Neuronal stem cell (in vitro differentiated cells): ENCODE results near the gene TMEM178A.

Experiments
- DNase-seq: peaks from one replicate; pipeline ENCODE4 v3.0.0-alpha.2; 2013; ENCODE audit warnings: low spot score
- H2AFZ ChIP-seq: one replicate; pipeline ENCODE4 v1.6.1; 2013; ENCODE audit warnings: mild to moderate bottlenecking, low read length, inconsistent platforms
- H2AK5ac ChIP-seq: 2 replicates; pipeline ENCODE4 v1.6.1; 2013; ENCODE audit warnings: low read depth, mild to moderate bottlenecking, inconsistent platforms, low read length, moderate library complexity, mixed read lengths
- H2BK120ac ChIP-seq: 2 replicates; pipeline ENCODE4 v1.6.1; 2013; ENCODE audit warnings: low read depth, mild to moderate bottlenecking, inconsistent platforms, low read length, moderate library complexity, mixed read lengths
- H2BK12ac ChIP-seq: one replicate; pipeline ENCODE4 v1.6.1; 2013; ENCODE audit warnings: low read length, inconsistent platforms
- H2BK15ac ChIP-seq: 2 replicates; pipeline ENCODE4 v1.6.1; 2013; ENCODE audit warnings: mild to moderate bottlenecking, low read length, inconsistent platforms, mixed read lengths
- H2BK5ac ChIP-seq: one replicate; pipeline ENCODE4 v1.6.1; 2013; ENCODE audit warnings: inconsistent platforms, mild to moderate bottlenecking, low read length, moderate library complexity
- H3K14ac ChIP-seq: one replicate; pipeline ENCODE4 v1.6.1; 2013; ENCODE audit warnings: low read length, inconsistent platforms
- H3K18ac ChIP-seq: 2 replicates; pipeline ENCODE4 v1.6.1; 2013; ENCODE audit warnings: low read length, inconsistent platforms
- H3K23ac ChIP-seq: 2 replicates; pipeline ENCODE4 v1.6.1; 2013; ENCODE audit warnings: low read depth, mild to moderate bottlenecking, mixed read lengths, low read length, inconsistent platforms; ENCODE audit not compliant: poor library complexity
- H3K27ac ChIP-seq: replicated peaks from 3 replicates; pipeline ENCODE4 v1.5.1; 2013; ENCODE audit warnings: low read length, inconsistent platforms
- H3K27me3 ChIP-seq, 3 experiments: 2 replicates each; pipeline ENCODE4 v1.6.1; 2013; ENCODE audit warnings: low read length in 3 of 3, mild to moderate bottlenecking in 2 of 3, inconsistent platforms in 1 of 3, low read depth in 1 of 3, mixed read lengths in 1 of 3, moderate library complexity in 1 of 3; ENCODE audit not compliant: control insufficient read depth in 3 of 3, insufficient read depth in 3 of 3
- H3K36me3 ChIP-seq, 2 donors: replicated peaks in 1 of 2; 2 replicates each; pipeline ENCODE4 v1.6.1; 2013; ENCODE audit warnings: low read length in 2 of 2; ENCODE audit not compliant: control insufficient read depth in 2 of 2, insufficient read depth in 2 of 2
- H3K4ac ChIP-seq: 2 replicates; pipeline ENCODE4 v1.6.1; 2013; ENCODE audit warnings: inconsistent platforms, mild to moderate bottlenecking, low read length, moderate library complexity
- H3K4me1 ChIP-seq, 2 donors: 1 replicate in 1 of 2; 2 replicates in 1 of 2; pipeline ENCODE4 v1.6.1; 2013; ENCODE audit warnings: low read length in 2 of 2, low read depth in 1 of 2; ENCODE audit not compliant: control insufficient read depth in 2 of 2, insufficient read depth in 1 of 2
- H3K4me2 ChIP-seq: one replicate; pipeline ENCODE4 v1.6.1; 2013; ENCODE audit warnings: mild to moderate bottlenecking, low read length, inconsistent platforms; ENCODE audit not compliant: insufficient read depth, poor library complexity, severe bottlenecking
- H3K4me3 ChIP-seq, 2 donors: 2 replicates each; pipeline ENCODE4 v1.5.1; 2013; ENCODE audit warnings: low read length in 2 of 2, mild to moderate bottlenecking in 2 of 2, inconsistent platforms in 1 of 2, moderate library complexity in 1 of 2
- H3K79me1 ChIP-seq: one replicate; pipeline ENCODE4 v1.6.1; 2013; ENCODE audit warnings: low read depth, mild to moderate bottlenecking, inconsistent platforms, low read length, moderate library complexity
- H3K9ac ChIP-seq: one replicate; pipeline ENCODE4 v1.6.1; 2013; ENCODE audit warnings: mild to moderate bottlenecking, low read depth, low read length, inconsistent platforms; ENCODE audit not compliant: poor library complexity
- H3K9me3 ChIP-seq, 2 donors: replicated peaks in 1 of 2; 2 replicates each; pipeline versions ENCODE3 to v1.6.1; 2013; ENCODE audit warnings: low read length in 2 of 2, mild to moderate bottlenecking in 2 of 2, inconsistent platforms in 1 of 2, low read depth in 1 of 2, mixed read lengths in 1 of 2, moderate library complexity in 1 of 2; ENCODE audit not compliant: control insufficient read depth in 2 of 2, insufficient read depth in 1 of 2
- H4K8ac ChIP-seq: one replicate; pipeline ENCODE4 v1.6.1; 2013; ENCODE audit warnings: low read depth, mild to moderate bottlenecking, inconsistent platforms, low read length, moderate library complexity
- H4K91ac ChIP-seq: one replicate; pipeline ENCODE4 v1.6.1; 2013; ENCODE audit warnings: low read length, low read depth, mild to moderate bottlenecking, inconsistent platforms; ENCODE audit not compliant: poor library complexity
- WGBS, 2 donors: extraction: QIAGEN DNeasy Blood & Tissue Kit; methylation state at CpG; one replicate each; pipeline ENCODE4 v1.1.7; 2013; ENCODE audit warnings: missing lambda C conversion rate in 2 of 2, mixed read lengths in 1 of 2; ENCODE audit not compliant: insufficient read length in 2 of 2, insufficient replicate concordance in 1 of 2; ENCODE audit errors: extremely low coverage in 2 of 2; 5-methylcytosine and 5-hydroxymethylcytosine counted together

TMEM178A gene

DNA sequence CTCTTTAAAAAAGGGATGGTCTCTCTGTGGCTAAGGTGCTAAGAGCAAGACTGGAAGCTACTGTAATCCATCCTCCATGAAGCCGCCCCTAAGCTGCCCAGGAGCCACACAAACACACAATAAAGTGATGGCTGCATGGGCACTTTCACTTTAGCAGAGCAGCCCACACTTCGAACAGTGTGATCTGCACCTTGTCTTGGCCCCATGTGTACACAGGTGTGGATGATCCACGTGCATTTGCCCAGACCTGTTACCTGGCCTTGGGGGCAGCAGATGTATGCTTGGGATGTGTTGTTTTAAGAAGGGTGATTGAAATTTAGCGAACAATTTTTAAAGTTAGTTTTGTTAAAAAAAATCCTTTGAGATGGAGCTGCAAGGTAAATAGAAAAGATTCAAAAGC lies 39.9 kb downstream of the TMEM178A start:
- no peak overlapping the region for H2AFZ ChIP-seq
- H2BK15ac ChIP-seq = no peak overlapping the region
- no peak overlapping the region for H3K4ac ChIP-seq
- no peak overlapping the region for H2AK5ac ChIP-seq
- no peak overlapping the region for H3K18ac ChIP-seq
- no peak overlapping the region for H3K14ac ChIP-seq
- 100% methylated on average over 1 of the region's 4 CpGs for WGBS, 2 donors
- no peak overlapping the region for H4K8ac ChIP-seq
- no peak overlapping the region for H3K23ac ChIP-seq
- no peak for DNase-seq
- H3K27ac ChIP-seq = no peak overlapping the region
- H4K91ac ChIP-seq = no peak overlapping the region
- H2BK12ac ChIP-seq = no peak overlapping the region
- H3K4me1 ChIP-seq = no peaks in the 10 kb centered on the region
- peaks cover 4 to 56% of the 10 kb centered on the region in 2 donors for H3K9me3 ChIP-seq
- H2BK5ac ChIP-seq = no peak overlapping the region
- no peak overlapping the region for H2BK120ac ChIP-seq
- H3K4me2 ChIP-seq = no peak overlapping the region
- no peak overlapping the region for H3K9ac ChIP-seq
- no peaks in the 10 kb centered on the region for H3K27me3 ChIP-seq
- peaks cover 0 to 66% of the 10 kb centered on the region in 2 donors for H3K36me3 ChIP-seq
- no peaks in the 10 kb centered on the region for H3K79me1 ChIP-seq
- no peak overlapping the region for H3K4me3 ChIP-seq

- Histone ChIP-seq H3K9ac (no peak overlapping the region), H2AFZ (no peak overlapping the region), H3K36me3 (peaks cover 0 to 72% of the 10 kb centered on the region in 2 donors), H3K4me2 (no peak overlapping the region), H3K9me3 (peaks cover 4 to 49% of the 10 kb centered on the region in 2 donors), H3K27me3 (no peaks in the 10 kb centered on the region), H4K8ac (no peak overlapping the region), H3K27ac (no peak overlapping the region), H2AK5ac (no peak overlapping the region), H3K4me1 (no peaks in the 10 kb centered on the region), H3K23ac (no peak overlapping the region), H2BK120ac (no peak overlapping the region), H2BK15ac (no peak overlapping the region), H3K4me3 (no peak overlapping the region), H4K91ac (no peak overlapping the region), H3K79me1 (no peaks in the 10 kb centered on the region), H2BK12ac (no peak overlapping the region), H3K18ac (no peak overlapping the region), H3K14ac (no peak overlapping the region), H2BK5ac (no peak overlapping the region), H3K4ac (no peak overlapping the region)
- no peak for DNase-seq
- no CpG with 5 or more reads among the region's 1 CpG for WGBS, 2 donors
These were observed 40.6 kb downstream of the TMEM178A start for GRCh38 chr2:39706312-39706711.

DNA sequence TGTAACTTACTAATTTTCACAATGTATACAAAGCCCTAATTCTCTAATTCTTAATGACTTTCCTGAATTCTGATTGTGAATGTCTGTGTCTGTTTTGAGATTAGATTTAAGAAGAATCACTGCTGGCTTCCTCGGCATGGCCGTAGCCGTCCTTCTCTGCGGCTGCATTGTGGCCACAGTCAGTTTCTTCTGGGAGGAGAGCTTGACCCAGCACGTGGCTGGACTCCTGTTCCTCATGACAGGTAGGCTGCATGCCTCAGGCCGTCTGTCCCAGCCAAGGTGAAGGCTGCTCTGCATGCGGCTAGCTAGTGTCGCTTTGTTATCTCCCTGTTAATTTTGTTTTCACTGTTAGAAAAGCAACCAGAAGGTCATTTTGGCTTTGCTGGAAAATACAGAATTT lies 41.2 kb downstream of the TMEM178A start:
- no peak overlapping the region for H4K91ac ChIP-seq
- no peak overlapping the region for H3K4me3 ChIP-seq
- H2BK120ac ChIP-seq = no peak overlapping the region
- H3K14ac ChIP-seq = no peak overlapping the region
- no peaks in the 10 kb centered on the region for H3K27me3 ChIP-seq
- H2AK5ac ChIP-seq = no peak overlapping the region
- no peak overlapping the region for H4K8ac ChIP-seq
- no peak for DNase-seq
- H3K36me3 ChIP-seq = peaks cover 0 to 79% of the 10 kb centered on the region in 2 donors
- no peak overlapping the region for H2BK5ac ChIP-seq
- no peak overlapping the region for H3K23ac ChIP-seq
- no peak overlapping the region for H3K27ac ChIP-seq
- WGBS, 2 donors = no CpG with 5 or more reads among the region's 8 CpGs
- H3K4me1 ChIP-seq = no peaks in the 10 kb centered on the region
- H2BK12ac ChIP-seq = no peak overlapping the region
- no peak overlapping the region for H3K9ac ChIP-seq
- H3K4ac ChIP-seq = no peak overlapping the region
- H2AFZ ChIP-seq = no peak overlapping the region
- no peak overlapping the region for H2BK15ac ChIP-seq
- no peaks in the 10 kb centered on the region for H3K79me1 ChIP-seq
- H3K18ac ChIP-seq = no peak overlapping the region
- H3K4me2 ChIP-seq = no peak overlapping the region
- peaks cover 4 to 44% of the 10 kb centered on the region in 2 donors for H3K9me3 ChIP-seq

GRCh38 chr2:39708003-39708402 lies 42.3 kb downstream of the TMEM178A start:
- H2BK15ac ChIP-seq = no peak overlapping the region
- H3K4ac ChIP-seq = no peak overlapping the region
- peaks cover 0 to 89% of the 10 kb centered on the region in 2 donors for H3K36me3 ChIP-seq
- no peak overlapping the region for H3K4me3 ChIP-seq
- H3K18ac ChIP-seq = no peak overlapping the region
- no peak overlapping the region for H2BK5ac ChIP-seq
- no peak overlapping the region for H2AFZ ChIP-seq
- H3K79me1 ChIP-seq = no peaks in the 10 kb centered on the region
- peaks cover 1 to 38% of the 10 kb centered on the region in 2 donors for H3K9me3 ChIP-seq
- H2AK5ac ChIP-seq = no peak overlapping the region
- H3K23ac ChIP-seq = no peak overlapping the region
- no peak overlapping the region for H4K8ac ChIP-seq
- no peak for DNase-seq
- H3K4me1 ChIP-seq = no peaks in the 10 kb centered on the region
- no peak overlapping the region for H2BK120ac ChIP-seq
- H4K91ac ChIP-seq = no peak overlapping the region
- H3K14ac ChIP-seq = no peak overlapping the region
- no peak overlapping the region for H3K4me2 ChIP-seq
- no peak overlapping the region for H3K9ac ChIP-seq
- H2BK12ac ChIP-seq = no peak overlapping the region
- no CpG with 5 or more reads among the region's 9 CpGs for WGBS, 2 donors
- H3K27me3 ChIP-seq = no peaks in the 10 kb centered on the region
- no peak overlapping the region for H3K27ac ChIP-seq
